KMS-11 (cell line): ENCODE data around the gene ARHGEF26.

Experiments used
- H2AFZ ChIP-seq: fragments of 200-600 bp; sonication (generic); 2 replicates; pipeline ENCODE4 v1.6.1; 2016; ENCODE audit warnings: antibody characterized with exemption, mixed run types, low read depth
- H3K27ac ChIP-seq: fragments of 200-600 bp; sonication (generic); 2 replicates; pipeline ENCODE4 v1.6.1; 2016; ENCODE audit warnings: mild to moderate bottlenecking, mixed run types
- H3K27me3 ChIP-seq: fragments of 200-600 bp; sonication (generic); 2 replicates; pipeline ENCODE4 v1.6.1; 2017; ENCODE audit warnings: mild to moderate bottlenecking, low read depth, mixed run types, moderate library complexity; ENCODE audit not compliant: insufficient read depth
- H3K36me3 ChIP-seq: fragments of 200-600 bp; sonication (generic); 2 replicates; pipeline ENCODE4 v1.6.1; 2017; ENCODE audit warnings: mild to moderate bottlenecking, mixed run types; ENCODE audit not compliant: insufficient read depth
- H3K4me1 ChIP-seq: fragments of 200-600 bp; sonication (generic); 2 replicates; pipeline ENCODE4 v1.6.1; 2016; ENCODE audit warnings: mild to moderate bottlenecking, low read depth, mixed run types; ENCODE audit not compliant: poor library complexity, severe bottlenecking
- H3K4me2 ChIP-seq: fragments of 200-600 bp; sonication (generic); 2 replicates; pipeline ENCODE4 v1.7.0; 2016; ENCODE audit warnings: mild to moderate bottlenecking, mixed run types
- H3K4me3 ChIP-seq: fragments of 200-600 bp; sonication (generic); IDR thresholded peaks from 2 replicates; pipeline ENCODE4 v1.6.1; 2017; ENCODE audit warnings: low read depth, low read length, mixed read lengths; ENCODE audit not compliant: insufficient read depth
- H3K79me2 ChIP-seq: fragments of 200-600 bp; sonication (generic); 2 replicates; pipeline ENCODE4 v1.6.1; 2016; ENCODE audit warnings: low read depth, mixed run types; ENCODE audit not compliant: insufficient read depth
- H3K9ac ChIP-seq: fragments of 200-600 bp; sonication (generic); 2 replicates; pipeline ENCODE4 v1.6.1; 2016; ENCODE audit warnings: mild to moderate bottlenecking, mixed run types
- H4K20me1 ChIP-seq: fragments of 200-600 bp; sonication (generic); 2 replicates; pipeline ENCODE4 v1.6.1; 2016; ENCODE audit warnings: mild to moderate bottlenecking, mixed run types; ENCODE audit not compliant: insufficient read depth
- TF ChIP-seq, protein P1 (sequence below): fragments of 200-600 bp; sonication (generic); conservative IDR thresholded peaks from 2 replicates; pipeline ENCODE4 v1.6.1; 2017; ENCODE audit warnings: low read depth, mild to moderate bottlenecking, antibody characterized with exemption, low read length, moderate library complexity, mixed read lengths

The ARHGEF26 gene

DNA sequence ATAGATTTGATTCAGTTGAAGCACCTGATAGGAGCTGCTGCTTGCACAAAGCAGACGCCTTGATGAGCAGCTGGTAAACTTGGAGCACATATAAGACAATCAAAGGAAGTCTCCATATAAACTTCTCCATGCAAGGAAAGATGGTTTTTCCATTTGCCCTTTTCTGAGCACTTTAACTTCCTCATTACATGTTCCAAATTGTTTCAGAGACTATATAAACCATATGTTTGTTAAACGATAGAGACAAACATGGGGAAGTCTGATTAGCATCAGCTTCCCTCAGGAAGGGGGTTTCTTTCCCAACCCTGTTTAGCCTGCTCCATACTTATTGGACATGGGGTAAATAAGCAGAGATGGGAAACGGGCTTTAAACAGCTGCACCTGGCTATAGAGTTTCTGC, 115.1 kb downstream of the ARHGEF26 start:
- H2AFZ ChIP-seq, result no peak overlapping the region
- no peaks in the 10 kb centered on the region for H3K79me2 ChIP-seq
- no peak overlapping the region for H3K4me3 ChIP-seq
- H4K20me1 ChIP-seq, result no peaks in the 10 kb centered on the region
- TF ChIP-seq, protein P1, sequence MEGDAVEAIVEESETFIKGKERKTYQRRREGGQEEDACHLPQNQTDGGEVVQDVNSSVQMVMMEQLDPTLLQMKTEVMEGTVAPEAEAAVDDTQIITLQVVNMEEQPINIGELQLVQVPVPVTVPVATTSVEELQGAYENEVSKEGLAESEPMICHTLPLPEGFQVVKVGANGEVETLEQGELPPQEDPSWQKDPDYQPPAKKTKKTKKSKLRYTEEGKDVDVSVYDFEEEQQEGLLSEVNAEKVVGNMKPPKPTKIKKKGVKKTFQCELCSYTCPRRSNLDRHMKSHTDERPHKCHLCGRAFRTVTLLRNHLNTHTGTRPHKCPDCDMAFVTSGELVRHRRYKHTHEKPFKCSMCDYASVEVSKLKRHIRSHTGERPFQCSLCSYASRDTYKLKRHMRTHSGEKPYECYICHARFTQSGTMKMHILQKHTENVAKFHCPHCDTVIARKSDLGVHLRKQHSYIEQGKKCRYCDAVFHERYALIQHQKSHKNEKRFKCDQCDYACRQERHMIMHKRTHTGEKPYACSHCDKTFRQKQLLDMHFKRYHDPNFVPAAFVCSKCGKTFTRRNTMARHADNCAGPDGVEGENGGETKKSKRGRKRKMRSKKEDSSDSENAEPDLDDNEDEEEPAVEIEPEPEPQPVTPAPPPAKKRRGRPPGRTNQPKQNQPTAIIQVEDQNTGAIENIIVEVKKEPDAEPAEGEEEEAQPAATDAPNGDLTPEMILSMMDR, result no peak
- H3K36me3 ChIP-seq, result no peaks in the 10 kb centered on the region
- H3K9ac ChIP-seq, result no peak overlapping the region
- H3K27me3 ChIP-seq, result no peaks in the 10 kb centered on the region
- H3K27ac ChIP-seq, result no peak overlapping the region
- H3K4me1 ChIP-seq, result no peaks in the 10 kb centered on the region
- H3K4me2 ChIP-seq, result no peak overlapping the region

DNA sequence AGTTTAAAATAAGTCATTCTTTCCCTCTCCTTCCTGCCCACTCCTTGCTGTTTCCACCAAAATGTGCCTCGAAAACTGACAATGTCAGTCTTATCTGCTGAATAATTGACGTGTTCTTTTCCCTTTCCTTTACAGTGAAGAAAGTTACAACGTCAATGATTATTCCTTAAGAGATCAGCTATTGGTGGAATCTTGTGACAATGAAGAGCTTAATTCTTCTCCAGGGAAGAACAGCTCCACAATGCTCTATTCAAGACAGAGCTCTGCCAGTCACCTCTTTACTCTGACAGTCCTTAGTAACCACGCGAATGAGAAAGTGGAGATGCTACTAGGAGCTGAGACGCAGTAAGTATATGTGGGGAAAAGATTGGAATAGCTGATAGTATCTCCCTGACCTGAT, 119.0 kb downstream of the ARHGEF26 start:
- Histone ChIP-seq H3K4me2 (no peak overlapping the region), H3K27ac (no peak overlapping the region), H3K9ac (no peak overlapping the region), H4K20me1 (no peaks in the 10 kb centered on the region), H3K36me3 (no peaks in the 10 kb centered on the region), H2AFZ (no peak overlapping the region), H3K79me2 (no peaks in the 10 kb centered on the region), H3K27me3 (no peaks in the 10 kb centered on the region), H3K4me3 (no peak overlapping the region), H3K4me1 (no peaks in the 10 kb centered on the region)
- TF ChIP-seq, protein P1, result no peak

DNA sequence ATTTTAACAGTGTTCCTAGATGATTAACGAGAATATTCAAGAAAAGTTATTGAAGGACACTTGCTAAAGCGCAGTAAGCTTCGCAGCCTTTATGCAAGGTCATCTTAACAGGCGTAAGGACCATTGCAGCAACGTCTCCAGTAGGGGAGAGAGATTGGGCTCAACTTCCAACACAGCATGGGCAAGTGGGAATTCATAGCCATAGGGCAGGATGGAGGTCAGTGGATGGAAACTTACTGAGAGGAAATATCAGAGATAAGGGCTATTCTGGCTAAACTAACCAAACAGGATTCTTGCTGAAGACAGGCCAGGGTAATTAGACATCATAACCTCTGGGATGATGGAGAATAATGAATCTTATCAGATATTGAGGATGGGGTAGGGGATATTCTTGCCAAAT, 120.3 kb downstream of the ARHGEF26 start:
- Histone ChIP-seq H3K27me3 (no peaks in the 10 kb centered on the region), H3K36me3 (no peaks in the 10 kb centered on the region), H2AFZ (no peak overlapping the region), H4K20me1 (no peaks in the 10 kb centered on the region), H3K27ac (no peak overlapping the region), H3K4me2 (no peak overlapping the region), H3K9ac (no peak overlapping the region), H3K79me2 (no peaks in the 10 kb centered on the region), H3K4me3 (no peak overlapping the region), H3K4me1 (peaks cover 10% of the 10 kb centered on the region)
- TF ChIP-seq, protein P1, result no peak

DNA sequence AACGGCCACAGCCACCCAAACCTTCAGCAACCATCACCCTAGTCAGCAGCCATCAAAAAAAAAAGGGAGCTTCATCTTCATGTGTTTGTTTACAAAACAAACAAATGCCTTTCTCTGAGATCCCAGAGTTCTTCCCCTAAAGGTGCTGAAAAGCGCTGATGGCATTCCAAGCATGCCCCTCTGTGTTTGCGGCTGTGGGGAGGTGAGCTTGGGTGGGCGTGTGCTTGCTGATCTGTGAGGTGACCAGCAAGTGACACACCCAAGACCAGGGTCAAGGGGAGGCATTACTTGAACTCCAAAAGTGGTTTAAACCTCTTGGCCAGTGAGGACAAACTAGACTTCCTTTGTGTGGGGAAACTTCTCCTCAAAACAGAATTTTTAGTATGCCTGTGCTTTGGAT, 121.6 kb downstream of the ARHGEF26 start:
- Histone ChIP-seq H2AFZ (no peak overlapping the region), H3K4me3 (no peak overlapping the region), H3K27me3 (no peaks in the 10 kb centered on the region), H3K4me2 (no peak overlapping the region), H3K27ac (no peak overlapping the region), H3K79me2 (no peaks in the 10 kb centered on the region), H3K9ac (no peak overlapping the region), H3K36me3 (no peaks in the 10 kb centered on the region), H3K4me1 (peaks cover 11% of the 10 kb centered on the region), H4K20me1 (no peaks in the 10 kb centered on the region)
- TF ChIP-seq, protein P1, result no peak

DNA sequence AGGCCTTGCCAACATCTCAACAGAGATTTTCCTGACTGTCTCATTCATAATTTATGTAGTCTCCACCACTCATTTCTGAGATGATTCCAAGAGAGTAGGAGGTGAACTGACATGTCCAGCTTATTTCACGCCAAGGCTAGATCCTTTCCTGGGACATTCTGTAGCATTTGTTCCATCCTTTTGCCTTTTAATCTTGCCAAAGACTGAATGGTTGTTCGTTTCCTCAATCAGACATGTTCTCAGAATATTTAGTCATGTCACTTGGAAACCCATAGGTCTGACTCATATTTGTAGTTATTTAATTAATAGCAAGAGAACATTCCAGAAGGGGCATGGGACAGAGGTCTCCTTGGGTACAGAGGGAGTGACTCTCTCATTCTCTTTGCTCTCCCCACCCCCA, 122.2 kb downstream of the ARHGEF26 start:
- H3K27ac ChIP-seq, result no peak overlapping the region

More for the DNA sequence above, 122.2 kb downstream of the ARHGEF26 start:
- H4K20me1 ChIP-seq, result no peaks in the 10 kb centered on the region
- no peak overlapping the region for H3K9ac ChIP-seq
- H3K4me3 ChIP-seq, result no peak overlapping the region
- H2AFZ ChIP-seq, result no peak overlapping the region
- TF ChIP-seq, protein P1, result no peak
- H3K36me3 ChIP-seq, result no peaks in the 10 kb centered on the region
- peaks cover 11% of the 10 kb centered on the region for H3K4me1 ChIP-seq
- H3K27me3 ChIP-seq, result no peaks in the 10 kb centered on the region
- H3K79me2 ChIP-seq, result no peaks in the 10 kb centered on the region
- H3K4me2 ChIP-seq, result no peak overlapping the region
